Gastrocnemius medialis (tissue), 4 donors: ENCODE measurements around the gene TAF5L.

Experiments used
- POLR2A ChIP-seq, 2 donors: fragments of 450-650 bp; IDR thresholded peaks; one replicate each; pipeline ENCODE4 v1.6.1; 2017; ENCODE audit warnings: antibody characterized with exemption in 2 of 2, mild to moderate bottlenecking in 2 of 2, moderate library complexity in 2 of 2
- TF ChIP-seq, protein P1 (sequence below), 5 experiments: fragments of 450-650 bp in 3 of 5; fragments of 200-600 bp in 2 of 5; sonication (generic) in 2 of 5; IDR thresholded peaks in 4 of 5; conservative IDR thresholded peaks in 1 of 5; 1 replicate in 4 of 5; 2 replicates in 1 of 5; pipeline ENCODE4 v1.5.1; 2016 to 2019; ENCODE audit warnings: antibody characterized with exemption in 5 of 5, mild to moderate bottlenecking in 3 of 5, moderate library complexity in 3 of 5

- TF ChIP-seq, protein P1, sequence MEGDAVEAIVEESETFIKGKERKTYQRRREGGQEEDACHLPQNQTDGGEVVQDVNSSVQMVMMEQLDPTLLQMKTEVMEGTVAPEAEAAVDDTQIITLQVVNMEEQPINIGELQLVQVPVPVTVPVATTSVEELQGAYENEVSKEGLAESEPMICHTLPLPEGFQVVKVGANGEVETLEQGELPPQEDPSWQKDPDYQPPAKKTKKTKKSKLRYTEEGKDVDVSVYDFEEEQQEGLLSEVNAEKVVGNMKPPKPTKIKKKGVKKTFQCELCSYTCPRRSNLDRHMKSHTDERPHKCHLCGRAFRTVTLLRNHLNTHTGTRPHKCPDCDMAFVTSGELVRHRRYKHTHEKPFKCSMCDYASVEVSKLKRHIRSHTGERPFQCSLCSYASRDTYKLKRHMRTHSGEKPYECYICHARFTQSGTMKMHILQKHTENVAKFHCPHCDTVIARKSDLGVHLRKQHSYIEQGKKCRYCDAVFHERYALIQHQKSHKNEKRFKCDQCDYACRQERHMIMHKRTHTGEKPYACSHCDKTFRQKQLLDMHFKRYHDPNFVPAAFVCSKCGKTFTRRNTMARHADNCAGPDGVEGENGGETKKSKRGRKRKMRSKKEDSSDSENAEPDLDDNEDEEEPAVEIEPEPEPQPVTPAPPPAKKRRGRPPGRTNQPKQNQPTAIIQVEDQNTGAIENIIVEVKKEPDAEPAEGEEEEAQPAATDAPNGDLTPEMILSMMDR (IDR thresholded peaks at IDR 0.05 in 4 of 5, conservative IDR thresholded peaks at IDR 0.05 in 1 of 5): no peak
- TF ChIP-seq POLR2A (IDR thresholded peaks at IDR 0.05): no peak
Observed at GRCh38 chr1:229557200-229557850, 68.6 kb downstream of the TAF5L start.
